Thyroid gland (tissue), 4 donors: Measurements from ENCODE around the gene CRABP2. TPM values are rescaled to one million over a fixed set of nuclear protein-coding genes. Genes with fewer than 3 reads are reported as not detected.

Experiments used
- DNase-seq, 2 donors: peaks; one replicate each; pipeline ENCODE4 v3.0.0-alpha.2; 2019
- H3K27ac ChIP-seq, 3 donors: fragments of 200-600 bp; sonication (generic); 1 replicate in 2 of 3; 2 replicates in 1 of 3; pipeline ENCODE4 v1.5.1; 2016 to 2019; ENCODE audit warnings: mild to moderate bottlenecking in 1 of 3, moderate library complexity in 1 of 3
- H3K27me3 ChIP-seq: fragments of 200-600 bp; sonication (generic); one replicate; pipeline ENCODE4 v1.5.1; 2019
- H3K36me3 ChIP-seq, 2 donors: fragments of 200-600 bp; sonication (generic); one replicate each; pipeline ENCODE4 v1.5.1; 2016 to 2019
- H3K4me1 ChIP-seq, 2 donors: fragments of 200-600 bp; sonication (generic); one replicate each; pipeline ENCODE4 v1.5.1; 2017 to 2019
- H3K4me3 ChIP-seq, 3 donors: fragments of 200-600 bp; sonication (generic); replicated peaks in 1 of 3; 1 replicate in 2 of 3; 2 replicates in 1 of 3; pipeline ENCODE4 v1.5.1; 2016; ENCODE audit warnings: mild to moderate bottlenecking in 1 of 3
- H3K9me3 ChIP-seq: fragments of 200-600 bp; sonication (generic); one replicate; pipeline ENCODE4 v1.5.1; 2017
- CTCF ChIP-seq, 6 experiments: fragments of 200-600 bp in 3 of 6; fragments of 450-650 bp in 3 of 6; sonication (generic) in 3 of 6; IDR thresholded peaks; one replicate each; pipeline ENCODE4 v1.5.1; 2016 to 2019; ENCODE audit warnings: antibody characterized with exemption in 6 of 6, mild to moderate bottlenecking in 2 of 6, inconsistent platforms in 1 of 6, moderate library complexity in 1 of 6
- POLR2A ChIP-seq, 2 donors: fragments of 450-650 bp; IDR thresholded peaks; one replicate each; pipeline ENCODE4 v1.6.1; 2017; ENCODE audit warnings: antibody characterized with exemption in 2 of 2, mild to moderate bottlenecking in 2 of 2, moderate library complexity in 1 of 2
- WGBS, 2 donors: methylation state at CpG; one replicate each; pipeline ENCODE4 v1.1.5; 2017; 5-methylcytosine and 5-hydroxymethylcytosine counted together
- intact Hi-C: fragments of 100-400 bp; cut with DNase I; formaldehyde crosslinking; loops from one replicate; pipeline ENCODE4 v1.15.1; 2023
- total RNA-seq, 4 donors: library from RNA; depleted of rRNA; stranded (reverse); fragments of >200 nt; gene quantifications; one replicate each; pipeline ENCODE4 v1.2.3, GENCODE V29; 2016

CRABP2 gene
- total RNA-seq, 4 donors from 2014 or later, result 3.0 to 15.3 (median 4.5) TPM; not detected in 1

GRCh38 chr1:156727926-156728598 lies 22.7 kb upstream of the CRABP2 start, which contains the start of gene METTL25B:
TSS of gene METTL25B (plus strand) at chr1:156728469. CDS start at chr1:156729105, 636 bp downstream.
- TF ChIP-seq POLR2A (IDR thresholded peaks at IDR 0.05) (peak in 1 of 2 donors; percentile 56), CTCF (IDR thresholded peaks at IDR 0.05) (peak in 1 of 6 experiments; percentile 11)
- peak; percentile 80 to 84 for DNase-seq
- Histone ChIP-seq H3K9me3 (no peaks in the 10 kb centered on the region), H3K4me1 (peaks cover 32 to 37% of the 10 kb centered on the region in 2 donors), H3K27ac (peak within 1 kb of the TSS; percentile 95 to 97 (median 96)), H3K4me3 (peak within 1 kb of the TSS; percentile 66 to 94 (median 83)), H3K36me3 (peaks cover 13 to 15% of the 10 kb centered on the region in 2 donors), H3K27me3 (no peaks in the 10 kb centered on the region)
- 1 to 2% methylated on average over 12 of the region's 46 CpGs for WGBS, 2 donors
- intact Hi-C loops, result no loop called here

GRCh38 chr1:156727492-156727891 lies 22.1 kb upstream of the CRABP2 start:
- H3K9me3 ChIP-seq, result no peaks in the 10 kb centered on the region
- TF ChIP-seq POLR2A (IDR thresholded peaks at IDR 0.05) (no peak), CTCF (IDR thresholded peaks at IDR 0.05) (no peak)
- H3K4me3 ChIP-seq, result peak overlapping the region; percentile 66 to 94 (median 83)
- H3K27ac ChIP-seq, result peak overlapping the region in 1 of 3 donors; percentile 95
- WGBS, 2 donors, result 57 to 63% methylated on average over 7 of the region's 7 CpGs
- intact Hi-C loops, result no loop called here
- H3K4me1 ChIP-seq, result peaks cover 32 to 37% of the 10 kb centered on the region in 2 donors
- no peak for DNase-seq
- H3K36me3 ChIP-seq, result peaks cover 19 to 21% of the 10 kb centered on the region in 2 donors
- no peaks in the 10 kb centered on the region for H3K27me3 ChIP-seq

- H3K9me3 ChIP-seq, result no peaks in the 10 kb centered on the region
- no peaks in the 10 kb centered on the region for H3K27me3 ChIP-seq
- H3K27ac ChIP-seq, result no peak overlapping the region
- no peak overlapping the region for H3K4me3 ChIP-seq
- peaks cover 20 to 27% of the 10 kb centered on the region in 2 donors for H3K36me3 ChIP-seq
- intact Hi-C loops, result no loop called here
- DNase-seq, result peak; percentile 34 to 35
- peaks cover 32 to 37% of the 10 kb centered on the region in 2 donors for H3K4me1 ChIP-seq
- TF ChIP-seq POLR2A (IDR thresholded peaks at IDR 0.05) (no peak), CTCF (IDR thresholded peaks at IDR 0.05) (peak in 3 of 6 experiments; percentile 27 to 43 (median 37))
- 49% methylated on average over 15 of the region's 15 CpGs for WGBS, 2 donors
Measured at GRCh38 chr1:156726549-156727226, 21.3 kb upstream of the CRABP2 start.

- H3K4me3 ChIP-seq, result no peak overlapping the region
- intact Hi-C loops, result loop anchor here (2.0 kb wide), 1 partner anchor 35 kb away; no protein-coding TSS in a partner anchor
- 13 to 16% methylated on average over 18 of the region's 18 CpGs for WGBS, 2 donors
- H3K27ac ChIP-seq, result no peak overlapping the region
- peak; percentile 80 to 95 (median 93) for TF ChIP-seq CTCF (IDR thresholded peaks at IDR 0.05)
- no peak for TF ChIP-seq POLR2A (IDR thresholded peaks at IDR 0.05)
- peaks cover 32 to 37% of the 10 kb centered on the region in 2 donors for H3K4me1 ChIP-seq
- H3K27me3 ChIP-seq, result no peaks in the 10 kb centered on the region
- peaks cover 23 to 28% of the 10 kb centered on the region in 2 donors for H3K36me3 ChIP-seq
- DNase-seq, result peak; percentile 90 to 91
- no peaks in the 10 kb centered on the region for H3K9me3 ChIP-seq
Measured at GRCh38 chr1:156725683-156726280, 20.4 kb upstream of the CRABP2 start.
